SK-N-MC (cell line): ENCODE results near the gene ABHD15.

Source experiments
- EZH2 ChIP-seq: fragments of 200-600 bp; sonication (generic); IDR thresholded peaks from one replicate; pipeline ENCODE4 v1.6.1; 2017; ENCODE audit warnings: antibody characterized with exemption
- FOXP2 ChIP-seq: optimal IDR thresholded peaks from 2 replicates; pipeline ENCODE3; 2011; ENCODE audit warnings: mild to moderate bottlenecking, moderate library complexity; ENCODE audit not compliant: insufficient read depth; ENCODE audit errors: extremely low read length, control extremely low read depth
- POLR2AphosphoS5 ChIP-seq: IDR thresholded peaks from 2 replicates; pipeline ENCODE4 v1.6.1; 2012; ENCODE audit warnings: mild to moderate bottlenecking, low read depth, low read length, borderline replicate concordance

DNA sequence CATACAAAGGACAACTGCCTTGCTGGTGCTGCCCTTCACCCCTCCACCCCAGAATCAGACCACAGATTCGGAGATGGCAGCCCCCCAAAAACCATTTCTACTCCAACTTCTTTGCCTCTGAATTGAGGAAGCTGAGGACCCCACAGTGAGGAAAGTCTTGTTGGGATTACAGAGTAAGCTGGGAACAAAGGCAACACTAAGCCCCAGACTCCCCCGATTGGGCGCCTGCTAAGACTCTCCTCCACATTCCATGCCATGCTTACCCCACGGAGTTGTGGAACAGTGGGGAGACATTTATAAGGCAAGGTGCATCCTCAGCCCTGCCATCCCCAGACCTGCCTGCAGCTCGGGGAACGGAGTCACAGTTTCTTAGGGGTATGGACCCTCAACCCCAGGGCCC lies 20.8 kb upstream of the ABHD15 start:
- TF ChIP-seq POLR2AphosphoS5: no peak
- TF ChIP-seq FOXP2: no peak
- TF ChIP-seq EZH2: no peak
